ENCODE results near the gene NT5DC4.

The NT5DC4 gene

GRCh38 chr2:112723547-112723940, 2.7 kb downstream of the NT5DC4 start:
- no peak for DNase-seq (ENCODE audit: low read depth)

DNA sequence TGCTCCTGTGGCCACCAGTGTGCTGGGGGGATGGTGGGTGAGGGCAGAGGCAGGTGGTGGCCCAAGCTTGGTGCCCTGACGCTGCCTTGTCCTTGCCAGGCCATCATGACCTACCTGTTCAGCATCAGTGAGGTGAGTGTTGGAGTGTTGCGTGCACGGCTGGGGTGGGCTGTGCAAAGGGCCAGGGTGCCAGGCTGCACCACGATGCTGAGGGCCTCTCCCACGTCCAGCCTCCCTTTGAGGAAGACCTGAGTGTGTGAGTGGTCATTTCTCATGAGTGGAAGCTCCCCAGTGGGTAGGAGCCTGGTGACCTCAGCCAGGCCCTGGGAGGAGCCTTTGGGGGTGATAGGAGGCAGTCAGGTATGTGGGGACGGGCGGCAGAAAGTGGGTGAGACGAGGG, 3.2 kb downstream of the NT5DC4 start:
- no peak for DNase-seq (ENCODE audit: low read depth)

GRCh38 chr2:112724591-112725525, 4.0 kb downstream of the NT5DC4 start:
- DNase-seq (ENCODE audit: low read depth), result no peak

DNA sequence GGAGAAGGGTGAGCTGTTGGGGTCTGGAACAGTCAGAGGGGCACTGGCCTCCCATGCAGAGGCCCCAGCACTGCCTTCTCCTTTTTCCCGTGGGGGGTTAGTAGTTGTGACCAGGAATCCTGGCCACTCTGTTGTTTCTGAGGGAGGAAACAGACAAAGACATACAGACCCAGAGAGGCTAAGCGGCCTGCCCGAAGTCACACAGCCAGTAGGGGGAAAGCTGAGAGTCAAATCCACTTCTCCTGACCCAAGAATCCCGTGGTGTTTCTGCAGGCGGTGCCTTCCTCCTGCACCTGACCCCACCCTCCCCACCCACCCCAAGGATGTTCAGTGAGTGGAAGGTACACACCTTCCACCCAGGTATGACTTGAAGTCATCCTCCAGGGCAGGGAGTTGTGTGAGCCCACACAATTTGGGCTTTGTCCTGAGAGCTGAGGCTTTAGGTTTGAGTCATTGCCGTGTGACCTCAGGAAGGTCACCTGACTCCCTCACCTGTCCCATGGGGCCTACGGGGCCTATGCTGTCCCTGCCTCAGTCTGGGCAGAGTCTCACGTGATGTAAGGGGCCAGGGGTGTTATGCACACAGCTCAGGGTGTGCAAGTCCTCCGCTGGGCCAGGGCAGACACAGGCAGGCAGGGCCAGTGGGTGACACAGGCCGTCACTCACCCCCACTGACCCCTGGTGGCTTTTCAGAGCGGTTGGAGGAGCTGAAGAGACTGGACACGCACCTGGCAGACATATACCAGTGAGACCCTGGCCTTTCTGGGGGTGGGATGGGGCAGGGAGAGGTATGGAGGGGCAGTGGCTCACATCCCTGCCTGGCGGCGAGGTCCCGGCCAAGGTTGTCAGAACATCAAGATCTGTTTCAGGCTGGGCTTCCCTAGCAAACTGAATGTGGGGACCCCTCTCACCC, 5.0 kb downstream of the NT5DC4 start:
- no peak for DNase-seq (ENCODE audit: low read depth)

GRCh38 chr2:112726487-112727190, 5.8 kb downstream of the NT5DC4 start:
- DNase-seq (ENCODE audit: low read depth), result peak; percentile 79

DNA sequence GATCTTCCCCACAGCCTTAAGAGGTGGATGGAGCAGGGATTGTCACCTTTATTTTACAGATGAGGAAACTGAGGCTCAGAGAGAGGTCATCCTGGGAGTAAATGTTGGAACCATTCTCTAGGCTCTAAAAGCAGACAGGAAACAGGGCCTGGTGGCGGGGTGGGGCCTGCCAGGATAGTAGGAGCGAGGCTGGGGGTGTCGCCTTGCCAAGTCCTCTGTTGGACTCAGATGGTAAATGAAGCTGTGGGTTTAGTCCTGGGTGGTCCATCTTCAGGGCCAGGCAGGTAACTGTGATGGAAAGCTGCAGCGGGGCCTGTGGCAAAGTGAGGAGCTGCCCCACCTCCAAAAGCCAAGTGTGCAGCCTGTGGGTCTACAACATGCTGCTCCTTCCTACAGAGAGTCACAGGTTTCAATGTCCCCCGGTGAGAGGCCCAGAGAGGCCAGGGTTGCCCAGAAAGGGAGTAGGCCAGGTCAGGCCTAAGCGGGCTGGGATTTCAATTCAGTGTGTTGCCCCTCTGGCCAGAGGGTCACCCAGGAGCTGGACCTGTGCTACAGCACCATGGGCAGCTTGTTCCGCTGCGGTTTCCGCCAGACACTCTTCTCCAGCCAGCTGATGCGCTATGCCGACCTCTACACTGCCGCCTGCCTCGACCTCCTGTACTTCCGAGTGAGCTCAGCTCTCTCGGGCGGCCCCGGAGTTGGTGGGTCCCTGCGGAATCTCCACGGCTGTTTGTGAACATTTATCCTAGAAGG, 6.6 kb downstream of the NT5DC4 start:
- no peak for DNase-seq (ENCODE audit: low read depth)

- DNase-seq (ENCODE audit: low read depth), result no peak
These were observed 7.2 kb downstream of the NT5DC4 start for GRCh38 chr2:112728029-112728362.

- DNase-seq (ENCODE audit: low read depth), result no peak
These were observed 7.8 kb downstream of the NT5DC4 start for GRCh38 chr2:112728378-112729175.

DNA sequence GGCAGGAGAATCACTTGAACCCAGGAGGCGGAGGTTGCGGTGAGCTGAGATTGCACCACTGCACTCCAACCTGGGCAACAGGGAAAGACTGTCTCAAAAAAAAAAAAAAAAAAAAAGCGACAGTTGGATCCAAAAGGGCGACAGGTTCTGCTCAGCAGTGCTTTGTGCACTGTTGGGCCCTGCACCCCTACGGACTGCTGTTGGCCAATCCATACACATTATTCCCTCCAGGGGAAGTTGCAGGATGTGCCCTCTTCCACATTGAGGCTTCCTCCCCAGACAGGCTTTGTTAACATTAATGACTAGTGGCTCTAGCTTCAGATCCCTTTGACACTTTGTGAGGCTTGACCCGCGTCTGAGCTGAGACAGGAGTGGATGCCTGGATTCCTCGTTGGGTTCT, 9.4 kb downstream of the NT5DC4 start:
- DNase-seq (ENCODE audit: low read depth), result no peak

- DNase-seq (ENCODE audit: low read depth), result no peak
These were observed 10.0 kb downstream of the NT5DC4 start for GRCh38 chr2:112730791-112731190.

- no peak for DNase-seq (ENCODE audit: low read depth)
These were observed 10.7 kb downstream of the NT5DC4 start for GRCh38 chr2:112731479-112731878.

- no peak for DNase-seq (ENCODE audit: low read depth)
These were observed 12.6 kb downstream of the NT5DC4 start for GRCh38 chr2:112733456-112733855.

GRCh38 chr2:112733871-112734270, 13.1 kb downstream of the NT5DC4 start:
- DNase-seq (ENCODE audit: low read depth), result no peak

GRCh38 chr2:112737542-112738232, 16.9 kb downstream of the NT5DC4 start:
- DNase-seq (ENCODE audit: low read depth), result no peak

GRCh38 chr2:112740527-112740926, 19.7 kb downstream of the NT5DC4 start:
- DNase-seq (ENCODE audit: low read depth), result no peak

- DNase-seq (ENCODE audit: low read depth), result peak; percentile 63
These were observed 29.1 kb downstream of the NT5DC4 start for GRCh38 chr2:112749755-112750559.

DNA sequence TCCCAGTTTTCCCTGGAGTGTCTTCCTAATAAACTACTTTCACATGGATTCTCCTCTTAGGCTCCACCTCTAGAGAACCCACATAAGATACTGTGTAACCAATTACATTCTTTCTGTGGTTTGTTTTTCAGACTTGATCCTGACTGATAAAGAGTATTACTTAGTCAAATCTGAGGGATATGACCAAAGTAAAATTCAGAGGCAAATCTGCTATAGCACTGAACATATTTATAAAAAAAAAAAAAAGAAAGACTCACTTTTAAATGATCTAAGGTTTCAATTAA, 29.7 kb downstream of the NT5DC4 start:
- DNase-seq (ENCODE audit: low read depth), result no peak

DNA sequence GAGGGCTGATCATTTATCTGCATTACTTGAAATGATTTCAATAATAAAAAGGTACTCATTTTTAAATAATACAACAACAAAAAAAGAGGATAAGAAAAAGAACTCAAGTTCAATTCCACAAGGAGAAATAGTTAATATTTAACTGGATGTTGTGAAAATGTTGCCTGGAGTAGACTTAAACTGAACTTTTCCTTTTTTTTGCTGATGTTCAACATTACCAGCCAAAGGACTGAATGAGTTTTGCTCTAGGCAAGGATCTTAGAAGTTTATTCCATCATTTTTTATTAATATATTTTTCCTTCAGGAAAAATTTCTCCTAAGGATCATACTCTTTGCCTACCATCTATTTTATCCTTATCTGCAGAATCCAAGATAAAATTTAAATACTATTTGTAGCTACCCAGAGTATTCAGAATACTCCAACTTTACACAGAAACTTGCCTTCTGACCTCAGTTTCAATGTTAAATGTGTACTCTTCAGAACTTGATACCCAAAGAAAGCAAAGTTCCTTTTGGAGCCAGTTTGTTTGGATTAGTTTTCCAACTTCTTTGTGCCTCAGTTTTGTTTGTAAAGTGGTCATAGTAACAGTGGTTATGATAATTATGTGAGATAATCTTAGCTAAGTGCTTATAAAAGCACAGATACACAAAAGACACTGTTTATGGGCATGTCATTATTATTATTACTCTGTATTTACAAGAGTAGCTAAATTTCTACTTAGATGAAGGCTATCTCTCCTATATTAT, 30.8 kb downstream of the NT5DC4 start:
- no peak for DNase-seq (ENCODE audit: low read depth)

GRCh38 chr2:112752667-112753066, 31.8 kb downstream of the NT5DC4 start:
- DNase-seq (ENCODE audit: low read depth), result no peak

All from stimulated activated CD8-positive, alpha-beta memory T cell treated with anti-CD3 and anti-CD28 coated beads, Interleukin-12 subunit alpha, Interleukin-12 subunit beta, amount 100 ng/mL, for 1 hour (primary cell).